Mucosa of descending colon (tissue), 3 donors: ENCODE measurements around the gene TEAD3. TPM values are rescaled to one million over a fixed set of nuclear protein-coding genes. Genes with fewer than 3 reads are reported as not detected.
"Not testable (repeated sequence)": the region's sequence is repeated elsewhere in the genome, so short reads cannot be mapped to it uniquely, and the experiment has no call there.

Source experiments
- ATAC-seq: fragments of 200-7000 bp; cut with Tn5 transposase; one replicate; pipeline ENCODE4 v1.9.1; 2020; ENCODE audit warnings: mild to moderate bottlenecking, moderate library complexity
- DNase-seq, 3 donors: peaks; one replicate each; pipeline ENCODE4 v3.0.0-alpha.2; 2020
- H3K36me3 ChIP-seq: fragments of 200-600 bp; one replicate; pipeline ENCODE4 v1.8.0; 2021; ENCODE audit warnings: low read depth, mild to moderate bottlenecking
- H3K4me1 ChIP-seq: fragments of 200-600 bp; one replicate; pipeline ENCODE4 v1.8.0; 2021; ENCODE audit warnings: low read depth, mild to moderate bottlenecking
- H3K4me3 ChIP-seq: fragments of 200-600 bp; one replicate; pipeline ENCODE4 v1.8.0; 2021; ENCODE audit warnings: mild to moderate bottlenecking
- H3K9me3 ChIP-seq: fragments of 200-600 bp; one replicate; pipeline ENCODE4 v1.8.0; 2021; ENCODE audit warnings: mild to moderate bottlenecking
- CTCF ChIP-seq: fragments of 200-600 bp; IDR thresholded peaks from one replicate; pipeline ENCODE4 v1.8.0; 2022; ENCODE audit warnings: antibody characterized with exemption, mild to moderate bottlenecking
- intact Hi-C, 2 donors: fragments of 100-400 bp; cut with DNase I in 1 of 2; cut with micrococcal nuclease in 1 of 2; formaldehyde crosslinking; loops; one replicate each; pipeline versions ENCODE4 v1.11.0 to v1.11.1; 2022; cut with DNase I, micrococcal nuclease
- total RNA-seq, 3 donors: library from RNA; stranded (reverse); fragmentation: NEBNext Ultra II Directional in 2 of 3; extraction: Animal tissue kit (Norgen Biotek cat#: 25700) in 2 of 3; gene quantifications; one replicate each; pipeline versions ENCODE4 v1.2.1 to v1.2.4, GENCODE V29; 2021 to 2023
- donor health status: DM: no; HTN: no; CAD: no; lungs with moderate emphysema.
- donor health status: DM: no; HTN: no; CAD: no.
- donor health status: DM: no; HTN: yes; CAD: no.

TEAD3 gene
- total RNA-seq, 3 donors from 2014 or later: 28.3 to 98.0 (median 28.8) TPM

GRCh38 chr6:35443341-35444030 lies 53.4 kb downstream of the TEAD3 start:
- Histone ChIP-seq H3K4me3 (no peak overlapping the region), H3K4me1 (no peaks in the 10 kb centered on the region), H3K36me3 (no peaks in the 10 kb centered on the region), H3K9me3 (no peaks in the 10 kb centered on the region)
- ATAC-seq: no peak
- DNase-seq: no peak
- intact Hi-C loops: no loop called here
- TF ChIP-seq CTCF: no peak

- Histone ChIP-seq H3K4me1 (no peaks in the 10 kb centered on the region), H3K4me3 (no peak overlapping the region), H3K36me3 (no peaks in the 10 kb centered on the region), H3K9me3 (no peaks in the 10 kb centered on the region)
- DNase-seq: no peak
- no peak for TF ChIP-seq CTCF
- no peak for ATAC-seq
- intact Hi-C loops: no loop called here
Observed at GRCh38 chr6:35442693-35443092, 54.2 kb downstream of the TEAD3 start.

- no peak for DNase-seq
- no peak for ATAC-seq
- TF ChIP-seq CTCF: no peak
- H3K4me1 ChIP-seq: no peaks in the 10 kb centered on the region
- H3K4me3 ChIP-seq: no peak overlapping the region
- no peaks in the 10 kb centered on the region for H3K36me3 ChIP-seq
- intact Hi-C loops: no loop called here
- no peaks in the 10 kb centered on the region for H3K9me3 ChIP-seq
Observed at GRCh38 chr6:35441642-35442041, 55.2 kb downstream of the TEAD3 start.

GRCh38 chr6:35441205-35441604 lies 55.7 kb downstream of the TEAD3 start:
- ATAC-seq: no peak

GRCh38 chr6:35439308-35439707 lies 57.6 kb downstream of the TEAD3 start:
- Histone ChIP-seq H3K9me3 (no peaks in the 10 kb centered on the region), H3K4me3 (no peak overlapping the region), H3K36me3 (no peaks in the 10 kb centered on the region), H3K4me1 (peaks cover 13% of the 10 kb centered on the region)
- TF ChIP-seq CTCF: no peak
- no peak for DNase-seq
- intact Hi-C loops: no loop called here
- no peak for ATAC-seq

More at GRCh38 chr6:35441205-35441604, 55.7 kb downstream of the TEAD3 start:
- Histone ChIP-seq H3K36me3 (no peaks in the 10 kb centered on the region), H3K4me3 (no peak overlapping the region), H3K4me1 (no peaks in the 10 kb centered on the region), H3K9me3 (no peaks in the 10 kb centered on the region)
- DNase-seq: no peak
- no peak for TF ChIP-seq CTCF
- intact Hi-C loops: no loop called here

GRCh38 chr6:35438378-35439065 lies 58.4 kb downstream of the TEAD3 start:
- H3K9me3 ChIP-seq, H3K36me3 ChIP-seq, intact Hi-C loops, ATAC-seq, H3K4me3 ChIP-seq: not testable (repeated sequence)
- H3K4me1 ChIP-seq: peaks cover 13% of the 10 kb centered on the region
- DNase-seq: peak in 1 of 3 donors; percentile 33
